Measurements from ENCODE around the gene ST3GAL4.
"Not testable (repeated sequence)": the region's sequence is repeated elsewhere in the genome, so short reads cannot be mapped to it uniquely, and the experiment has no call there.

The ST3GAL4 gene

DNA sequence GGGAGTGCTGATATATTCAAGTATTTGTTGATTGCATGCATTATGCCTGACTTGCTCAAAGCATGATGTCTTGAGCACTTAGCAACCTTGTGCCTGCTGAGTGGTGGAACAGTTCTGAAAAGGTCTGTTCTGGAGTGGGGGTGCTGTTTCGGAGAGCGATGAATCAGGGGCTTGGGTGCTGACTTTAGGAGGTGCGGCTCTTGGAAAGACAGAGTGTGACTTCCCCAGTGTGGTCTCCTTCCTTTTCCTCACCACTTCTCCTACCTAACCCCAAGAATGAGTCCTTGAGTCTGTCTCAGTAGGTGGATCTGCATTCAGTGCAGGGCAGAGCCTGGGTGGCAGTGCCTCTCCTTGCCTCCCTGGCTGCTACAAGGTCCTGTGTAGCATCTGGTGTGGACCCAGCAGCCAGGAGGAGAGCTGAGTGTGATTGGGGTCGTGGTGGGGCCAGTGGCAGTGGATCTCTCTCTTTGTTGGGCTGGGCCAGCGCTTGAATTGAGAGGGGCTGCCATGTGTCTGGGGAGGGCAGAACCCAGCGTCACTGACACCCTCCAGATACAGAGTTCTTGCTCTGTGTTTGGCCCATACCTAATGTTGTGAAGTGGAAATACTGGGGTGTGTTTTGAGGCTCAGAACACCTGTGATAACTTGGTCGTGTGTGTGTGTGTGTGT is 35.9 kb downstream of the ST3GAL4 start:
- DNase-seq: no peak

DNA sequence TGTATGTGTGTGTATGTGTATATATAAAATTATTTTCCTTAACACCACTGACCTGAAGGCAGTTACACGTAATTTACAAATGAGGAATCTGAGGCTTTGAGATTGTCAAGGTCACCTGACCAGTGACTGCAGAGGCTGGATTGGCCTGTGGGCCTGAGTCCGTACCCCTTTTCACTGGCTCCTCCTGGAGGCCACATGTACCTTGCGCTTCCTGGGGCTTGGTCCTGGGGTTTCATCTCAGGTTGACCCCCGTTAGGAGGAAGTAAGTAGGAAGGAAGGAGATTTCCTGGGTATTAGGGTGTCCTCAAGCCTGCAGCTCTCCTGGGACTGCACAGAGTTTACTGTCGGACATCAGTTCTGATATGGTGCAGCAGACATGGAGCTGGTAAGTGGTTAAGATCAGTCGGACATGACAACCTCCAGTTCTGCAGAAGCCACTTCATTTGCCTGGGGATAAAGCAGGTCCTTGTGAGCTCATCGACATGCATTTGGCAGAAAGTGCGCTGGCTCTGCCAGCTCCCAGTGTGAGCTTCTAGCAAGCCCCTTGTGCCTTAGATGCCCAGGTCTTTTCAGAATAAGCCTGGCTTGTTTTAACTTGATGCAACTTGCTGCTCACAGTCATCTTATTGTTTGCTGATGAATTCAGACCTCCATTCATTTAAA is 36.6 kb downstream of the ST3GAL4 start:
- no peak for DNase-seq

DNA sequence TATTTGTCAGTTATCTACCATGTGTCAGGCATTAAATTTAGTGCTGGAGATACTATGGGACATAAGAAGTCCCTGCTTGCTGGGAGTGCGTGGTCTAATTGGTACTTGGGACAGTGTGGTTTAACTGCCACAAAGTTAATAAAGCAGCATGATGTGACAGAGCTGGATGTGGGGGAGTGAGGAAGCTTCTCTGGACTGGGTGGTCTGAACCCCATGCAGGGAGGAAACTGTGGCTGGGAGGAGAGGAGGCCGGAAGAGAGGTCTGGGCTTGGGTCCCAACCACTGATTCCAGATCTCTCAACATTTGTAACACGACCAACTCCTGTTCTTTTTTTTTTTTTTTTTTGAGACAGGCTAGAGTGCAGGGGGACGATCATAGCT is 37.1 kb downstream of the ST3GAL4 start:
- DNase-seq: no peak

DNA sequence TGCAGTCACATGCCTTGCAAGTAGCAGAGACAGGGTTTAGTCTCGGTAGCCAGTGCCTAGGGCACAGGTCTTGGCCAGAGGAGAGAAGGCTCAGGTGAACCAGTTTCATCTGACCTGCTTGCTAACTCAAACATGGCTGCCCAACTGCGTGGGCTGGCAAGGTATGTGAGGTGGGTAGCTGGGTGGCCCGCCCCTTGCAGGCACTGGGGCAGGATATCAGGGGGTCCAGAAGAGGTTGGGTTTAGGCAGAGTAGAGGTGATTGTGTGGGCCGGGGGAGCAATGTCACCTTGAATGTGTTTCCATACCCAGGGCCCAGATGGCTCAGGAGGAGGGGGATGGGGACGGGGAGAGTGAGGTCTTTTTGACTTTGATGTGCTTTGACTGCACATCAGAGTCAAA is 37.7 kb downstream of the ST3GAL4 start:
- DNase-seq: no peak

DNA sequence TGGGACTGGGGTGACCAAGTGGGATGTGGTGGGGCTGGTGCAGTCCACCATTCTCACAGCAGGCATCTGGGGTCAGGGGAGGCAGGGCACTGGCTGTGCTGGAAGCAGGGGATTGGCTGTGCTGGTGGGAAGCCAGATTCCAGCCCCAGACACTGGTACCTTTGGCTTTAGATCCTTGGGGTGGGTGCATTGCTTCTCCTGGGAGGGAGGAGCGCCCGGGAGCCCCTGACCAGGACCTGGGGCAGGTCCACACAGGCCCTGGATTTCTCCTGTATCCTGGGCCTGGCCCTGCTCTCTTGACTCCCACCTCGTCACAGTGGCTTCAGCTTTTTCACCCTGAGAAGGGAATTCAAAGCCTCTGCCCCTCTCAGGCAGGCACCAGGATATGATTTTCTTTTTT is 38.5 kb downstream of the ST3GAL4 start:
- DNase-seq: no peak

DNA sequence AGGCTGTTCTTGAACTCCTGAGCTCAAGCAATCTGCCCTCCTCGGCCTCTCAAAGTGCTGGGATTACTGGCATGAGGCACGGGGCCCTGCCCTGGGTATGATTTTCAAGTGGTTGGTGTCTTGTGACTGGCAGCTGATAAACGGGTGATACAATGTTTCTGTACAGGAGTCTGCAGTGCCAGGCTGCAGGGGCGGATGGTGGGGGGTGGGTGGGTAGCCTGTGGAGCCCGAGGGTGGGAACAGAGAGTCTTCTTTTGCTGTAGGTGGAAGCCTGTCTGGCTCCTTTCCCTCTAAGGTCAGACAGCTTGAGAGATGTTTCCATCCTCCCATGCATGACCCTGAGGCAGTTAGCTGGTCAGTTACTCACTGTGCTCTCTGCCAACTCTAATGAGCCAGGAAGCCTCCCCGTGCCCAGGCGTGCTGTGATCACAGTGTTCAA is 39.2 kb downstream of the ST3GAL4 start:
- DNase-seq: not testable (repeated sequence)

DNA sequence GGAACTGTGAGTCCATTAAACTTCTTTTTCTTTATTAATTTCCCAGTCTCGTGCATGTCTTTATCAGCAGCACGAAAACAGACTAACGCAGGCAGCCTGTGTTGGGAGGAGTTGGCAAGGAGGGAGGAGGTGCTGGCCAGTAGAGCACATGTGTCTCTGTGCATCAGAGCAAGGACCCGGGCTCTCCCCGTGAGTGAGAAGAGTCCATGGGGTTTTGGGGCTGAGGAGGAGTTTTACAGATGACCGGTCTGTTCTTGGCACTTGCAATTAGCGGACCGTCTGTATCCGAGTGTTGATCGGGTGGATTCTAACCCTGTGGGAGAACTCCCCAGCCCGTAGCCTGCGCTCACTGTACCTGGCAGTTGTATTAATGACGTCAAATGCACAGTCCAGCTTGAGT is 40.3 kb downstream of the ST3GAL4 start:
- DNase-seq: not testable (repeated sequence)

DNA sequence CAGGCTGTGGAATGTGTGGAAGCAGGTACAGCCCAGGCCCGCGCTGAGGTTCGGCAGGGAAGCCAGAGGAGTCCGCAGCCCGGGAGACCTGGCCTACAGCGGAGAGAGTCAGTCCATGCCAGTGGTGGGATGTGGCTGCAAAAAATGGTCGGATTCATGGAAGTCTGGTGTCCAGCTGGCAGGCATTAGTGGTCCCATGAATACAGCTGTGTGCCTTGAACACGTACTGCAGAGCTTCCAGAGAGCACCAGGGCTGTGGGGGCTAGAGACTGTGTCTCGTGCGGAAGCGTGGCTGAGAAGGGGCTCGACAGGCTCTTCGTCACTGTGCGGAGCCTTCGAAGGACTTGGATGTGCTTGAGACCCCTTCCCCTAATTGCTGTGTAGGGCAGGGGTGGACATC is 40.8 kb downstream of the ST3GAL4 start:
- not testable (repeated sequence) for DNase-seq

DNA sequence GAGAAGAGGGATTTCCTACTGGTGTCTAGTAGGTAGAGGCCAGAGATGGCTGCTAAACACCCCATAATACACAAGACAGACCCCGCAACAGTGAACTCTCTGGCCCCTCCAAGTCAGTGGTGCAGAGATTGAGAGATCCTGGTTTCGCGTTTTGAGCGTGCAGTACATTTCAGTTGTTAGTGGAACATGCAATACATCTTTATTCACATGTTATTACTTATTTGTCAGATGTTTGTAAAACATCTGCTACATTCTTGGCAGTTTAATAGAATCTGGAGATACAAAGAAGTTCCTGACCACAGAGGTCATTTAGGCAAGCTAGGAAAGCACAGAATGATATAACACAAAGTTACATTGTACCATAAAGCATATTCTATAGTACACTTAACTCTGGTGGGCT is 41.5 kb downstream of the ST3GAL4 start:
- no peak for DNase-seq

DNA sequence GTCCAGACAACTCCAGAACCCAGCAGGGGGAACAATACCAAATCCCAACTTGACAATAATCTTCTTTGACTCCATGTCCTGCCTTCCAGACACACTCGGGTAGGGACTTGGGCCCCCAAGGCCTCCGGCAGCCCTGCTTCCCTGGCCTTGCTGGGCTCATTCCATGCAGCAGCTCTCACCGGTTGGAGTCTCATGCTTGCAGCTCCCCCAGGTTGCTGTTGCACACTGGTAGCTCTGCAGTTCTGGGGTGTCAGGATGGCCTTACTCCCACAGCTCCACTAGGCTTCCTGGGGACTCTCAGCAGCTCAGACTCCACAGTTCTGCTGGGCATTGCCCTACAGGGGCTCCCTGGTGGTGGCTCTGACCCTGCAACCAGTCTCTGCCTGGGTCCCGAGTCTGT is 42.8 kb downstream of the ST3GAL4 start:
- no peak for DNase-seq

DNA sequence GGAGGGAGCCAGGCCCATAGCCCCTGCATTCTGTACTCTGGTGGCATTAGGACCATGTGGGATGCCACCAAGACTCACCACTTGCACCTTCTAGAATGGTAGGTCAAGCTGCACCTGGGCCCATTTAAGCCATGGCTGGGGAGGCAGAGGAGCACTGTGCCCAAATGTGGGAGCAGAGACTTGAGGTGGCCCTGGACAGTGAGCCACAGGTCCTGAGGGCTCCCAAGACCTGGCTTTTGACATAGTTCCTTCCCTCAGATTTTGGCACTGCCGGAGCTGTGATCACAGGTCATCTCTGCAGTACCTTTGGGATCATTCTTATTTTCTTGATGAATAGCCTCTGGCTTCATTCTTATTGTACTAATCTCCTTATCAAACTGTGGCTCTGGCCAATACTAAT is 43.2 kb downstream of the ST3GAL4 start:
- no peak for DNase-seq

DNA sequence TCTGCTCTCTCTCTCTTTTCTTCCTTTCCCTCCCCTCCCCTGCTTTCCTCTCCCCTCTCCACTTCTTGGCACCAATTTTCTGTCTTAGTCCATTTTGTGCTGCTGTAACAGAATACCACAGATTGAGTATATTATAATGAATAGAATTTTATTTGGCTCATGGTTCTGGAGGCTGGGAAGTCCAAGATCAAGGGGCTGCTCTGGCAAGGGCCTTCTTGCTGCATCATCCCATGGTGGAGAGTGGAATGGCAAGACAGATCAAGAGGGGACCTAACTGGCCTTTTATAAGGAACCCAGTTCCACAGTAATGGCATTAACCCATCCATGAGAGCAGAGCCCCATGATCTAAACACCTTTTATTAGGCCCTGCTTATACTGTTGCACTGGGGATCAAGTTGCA is 44.5 kb downstream of the ST3GAL4 start:
- DNase-seq: no peak

DNA sequence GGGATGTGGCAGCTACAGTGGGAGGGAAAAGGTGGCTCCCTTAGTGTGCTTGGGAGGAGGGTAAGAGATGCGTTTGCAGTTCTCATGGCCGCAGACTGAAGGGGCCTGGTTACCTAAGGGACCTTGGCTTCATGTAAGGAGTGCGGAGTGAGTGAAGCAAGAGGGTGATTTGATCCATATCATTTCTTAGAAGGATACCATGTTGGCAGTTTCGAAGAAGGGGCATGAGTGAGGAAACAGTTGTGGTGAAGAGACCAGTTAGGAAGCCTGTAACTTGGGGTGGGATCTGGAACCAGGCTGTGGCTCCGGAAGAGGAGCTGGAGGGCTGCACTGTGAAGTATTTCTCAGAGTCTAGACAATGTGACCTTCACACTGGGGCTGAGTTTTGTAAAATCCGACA is 45.0 kb downstream of the ST3GAL4 start:
- DNase-seq: no peak

DNA sequence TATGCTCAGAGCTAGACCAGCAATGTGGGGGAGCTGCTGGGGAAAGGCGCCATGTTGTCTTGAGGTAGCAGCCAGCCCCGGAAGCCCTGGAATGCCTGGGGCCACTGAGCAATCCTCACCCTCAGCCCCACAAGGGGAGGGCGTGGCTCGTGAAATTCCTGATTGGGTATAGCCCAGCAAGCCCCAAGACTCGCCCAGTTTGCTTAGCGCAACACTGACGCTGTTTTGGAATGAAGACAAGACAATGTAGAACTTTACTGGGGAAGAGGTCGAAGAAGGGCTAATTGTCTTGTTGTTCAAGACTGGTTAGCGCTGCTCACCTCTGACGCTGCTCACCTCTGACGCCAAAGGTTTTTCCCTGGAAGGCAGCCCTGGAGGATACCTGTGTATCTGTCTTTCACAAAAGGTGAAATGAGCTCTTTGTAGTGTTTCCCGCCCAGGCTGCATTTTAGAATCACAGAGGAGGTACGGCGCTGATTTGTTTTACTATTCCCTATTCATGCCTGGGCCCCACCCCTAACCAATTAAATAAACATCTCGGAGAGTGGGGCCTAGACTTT is 47.6 kb downstream of the ST3GAL4 start:
- no peak for DNase-seq

DNA sequence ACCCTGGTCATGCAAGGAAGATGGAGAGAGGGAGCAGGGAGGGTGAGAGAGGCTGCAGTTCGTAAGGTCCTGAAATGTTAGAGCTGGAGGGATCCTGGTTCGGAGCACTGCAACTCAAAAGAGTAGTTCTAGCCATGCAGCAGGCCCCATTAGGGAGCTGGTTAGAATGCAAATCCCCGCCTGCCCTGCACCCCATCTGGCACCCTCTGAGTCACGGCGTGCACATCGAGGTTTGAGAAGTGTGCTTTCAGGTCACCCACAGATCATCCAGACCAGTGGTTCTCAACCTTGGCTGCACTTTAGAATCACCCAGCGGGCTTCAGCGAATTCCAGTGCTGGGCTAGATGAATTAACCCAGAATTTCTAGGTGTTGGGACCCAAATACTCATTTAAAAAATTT is 48.2 kb downstream of the ST3GAL4 start:
- no peak for DNase-seq

DNA sequence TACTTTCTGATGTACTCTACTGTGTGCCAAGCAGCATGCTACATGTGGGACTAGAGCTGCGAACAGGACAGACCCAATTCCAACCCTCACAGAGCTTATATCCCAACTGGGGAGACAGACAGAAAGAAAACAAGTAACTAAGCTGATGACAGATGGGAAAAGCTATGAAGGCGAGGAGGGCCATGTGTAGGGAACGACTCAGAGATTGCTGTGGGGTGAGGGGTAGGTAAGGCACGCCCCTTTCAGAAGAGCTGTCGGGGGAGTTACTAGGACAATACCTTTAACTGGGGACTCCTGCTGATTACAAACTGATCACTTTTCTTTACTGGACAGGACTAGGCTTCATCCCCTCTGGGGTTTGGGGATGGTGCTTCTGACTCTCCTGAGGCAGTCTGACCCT is 48.9 kb downstream of the ST3GAL4 start:
- DNase-seq: no peak

DNA sequence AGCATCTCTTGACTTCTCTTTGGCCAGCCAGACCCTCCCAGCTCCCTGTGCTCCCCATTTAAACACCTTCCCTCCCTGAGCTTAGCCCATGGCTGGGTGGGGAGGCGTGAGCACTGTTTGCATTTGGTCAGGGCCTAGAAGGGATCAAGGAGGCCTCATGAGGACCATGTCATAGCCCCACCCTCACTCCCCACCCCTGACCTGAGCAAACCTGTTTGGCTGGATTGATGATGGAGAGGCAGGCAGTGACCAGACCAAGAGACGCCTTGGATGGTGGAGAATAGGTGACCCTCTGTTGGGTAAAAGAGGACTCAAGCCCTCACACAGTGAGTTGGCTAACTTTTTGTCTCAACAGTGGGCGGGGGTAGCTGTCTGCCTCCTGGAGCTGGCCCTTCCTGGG is 49.9 kb downstream of the ST3GAL4 start:
- no peak for DNase-seq

DNA sequence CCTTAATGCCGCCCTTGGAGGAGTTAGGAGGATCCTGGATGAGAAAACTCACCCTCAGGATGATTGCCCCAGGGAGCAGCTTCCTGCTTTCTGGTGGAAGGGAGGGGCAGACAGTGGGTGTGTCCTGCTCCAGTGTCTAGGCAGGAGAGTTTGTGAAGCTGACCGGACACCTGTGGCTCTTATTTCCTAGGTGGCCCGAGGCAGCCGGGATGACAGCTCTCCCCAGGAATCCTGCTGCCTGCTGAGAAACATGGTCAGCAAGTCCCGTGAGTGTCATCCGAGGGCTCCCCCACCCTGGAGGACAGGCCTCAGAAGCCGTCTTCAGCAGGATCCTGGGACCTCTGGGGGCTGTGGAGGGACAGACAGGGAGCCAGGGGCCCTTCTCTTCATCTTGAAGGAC is 50.4 kb downstream of the ST3GAL4 start:
- DNase-seq: no peak

DNA sequence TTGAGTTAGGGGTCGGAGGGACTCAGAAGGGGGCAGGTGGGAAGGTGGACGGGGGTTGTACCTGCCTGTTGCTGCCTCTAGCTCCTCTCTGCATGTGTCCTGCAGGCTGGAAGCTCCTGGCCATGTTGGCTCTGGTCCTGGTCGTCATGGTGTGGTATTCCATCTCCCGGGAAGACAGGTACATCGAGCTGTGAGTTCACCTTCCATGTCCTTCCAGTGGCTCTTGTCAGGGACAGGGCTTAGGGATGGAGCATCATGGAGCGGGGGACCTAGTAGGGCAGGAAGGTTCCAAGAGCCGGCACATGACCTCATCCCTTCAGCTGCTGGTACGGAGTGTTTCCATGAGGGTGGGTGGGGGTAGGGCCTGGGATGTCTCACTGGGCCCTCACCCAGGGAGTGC is 50.9 kb downstream of the ST3GAL4 start:
- DNase-seq: no peak

DNA sequence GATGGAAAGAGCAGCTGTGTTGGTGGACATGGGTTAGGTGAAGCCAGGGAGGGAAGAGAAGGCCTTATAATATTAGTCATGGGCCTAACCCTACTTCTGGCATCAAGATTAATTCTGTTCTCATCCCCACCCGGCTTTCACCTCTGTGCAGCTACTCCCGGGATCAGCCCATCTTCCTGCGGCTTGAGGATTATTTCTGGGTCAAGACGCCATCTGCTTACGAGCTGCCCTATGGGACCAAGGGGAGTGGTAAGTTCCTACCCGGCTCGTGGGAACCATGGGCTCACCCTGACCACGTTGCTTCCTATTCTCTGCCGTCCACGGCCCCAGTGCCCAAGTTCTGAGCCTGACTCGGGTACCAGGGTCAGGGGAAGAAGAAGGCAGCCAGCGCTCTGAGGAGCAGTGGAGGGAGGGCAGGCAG is 51.6 kb downstream of the ST3GAL4 start:
- no peak for DNase-seq

DNA sequence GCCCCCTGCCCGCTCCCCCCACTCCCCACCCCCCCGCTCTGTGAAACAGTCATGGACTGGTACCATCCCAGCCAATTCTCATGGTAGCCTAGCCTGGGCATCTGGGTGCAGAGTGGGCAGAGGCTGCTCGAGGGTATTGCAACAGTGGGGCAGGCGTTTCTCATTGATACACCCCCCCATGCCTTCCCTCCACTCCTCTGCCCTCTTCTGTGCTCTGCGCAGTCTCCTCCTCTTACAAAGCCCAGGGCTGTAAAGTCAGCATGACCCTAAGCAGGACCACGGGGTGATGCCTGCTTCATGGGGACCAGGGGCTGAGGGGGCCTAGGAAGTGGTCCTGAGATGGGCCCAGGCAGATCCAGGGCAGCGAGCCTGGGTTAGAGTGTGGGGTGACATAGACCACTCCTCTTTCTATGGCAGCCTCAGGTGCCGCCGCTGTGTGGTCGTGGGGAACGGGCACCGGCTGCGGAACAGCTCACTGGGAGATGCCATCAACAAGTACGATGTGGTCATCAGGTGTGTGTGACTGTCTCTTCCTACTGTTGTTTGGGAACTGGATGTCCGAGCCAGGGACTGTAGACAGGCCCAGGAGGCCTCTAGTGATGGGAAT is 52.3 kb downstream of the ST3GAL4 start:
- no peak for DNase-seq

DNA sequence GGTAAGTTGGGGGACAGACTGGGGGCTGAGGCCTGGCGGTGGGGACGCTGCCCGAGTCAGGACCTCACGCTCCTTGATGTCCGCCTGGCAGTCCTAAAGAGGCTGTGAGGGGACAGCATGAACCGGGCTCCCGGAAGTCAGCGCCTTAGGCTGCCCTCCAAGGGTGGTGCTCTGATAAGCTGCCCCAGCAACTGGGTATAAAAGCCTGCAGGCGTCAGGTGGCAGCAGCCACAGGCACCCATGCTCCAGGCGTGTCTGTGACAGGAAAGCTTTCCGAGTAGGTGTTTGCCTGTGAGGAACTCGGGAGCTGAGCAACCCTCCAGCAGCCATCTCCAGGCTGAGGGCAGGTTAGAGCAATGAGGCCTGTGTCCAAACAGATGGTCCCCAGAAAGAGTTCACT is 53.0 kb downstream of the ST3GAL4 start:
- no peak for DNase-seq

DNA sequence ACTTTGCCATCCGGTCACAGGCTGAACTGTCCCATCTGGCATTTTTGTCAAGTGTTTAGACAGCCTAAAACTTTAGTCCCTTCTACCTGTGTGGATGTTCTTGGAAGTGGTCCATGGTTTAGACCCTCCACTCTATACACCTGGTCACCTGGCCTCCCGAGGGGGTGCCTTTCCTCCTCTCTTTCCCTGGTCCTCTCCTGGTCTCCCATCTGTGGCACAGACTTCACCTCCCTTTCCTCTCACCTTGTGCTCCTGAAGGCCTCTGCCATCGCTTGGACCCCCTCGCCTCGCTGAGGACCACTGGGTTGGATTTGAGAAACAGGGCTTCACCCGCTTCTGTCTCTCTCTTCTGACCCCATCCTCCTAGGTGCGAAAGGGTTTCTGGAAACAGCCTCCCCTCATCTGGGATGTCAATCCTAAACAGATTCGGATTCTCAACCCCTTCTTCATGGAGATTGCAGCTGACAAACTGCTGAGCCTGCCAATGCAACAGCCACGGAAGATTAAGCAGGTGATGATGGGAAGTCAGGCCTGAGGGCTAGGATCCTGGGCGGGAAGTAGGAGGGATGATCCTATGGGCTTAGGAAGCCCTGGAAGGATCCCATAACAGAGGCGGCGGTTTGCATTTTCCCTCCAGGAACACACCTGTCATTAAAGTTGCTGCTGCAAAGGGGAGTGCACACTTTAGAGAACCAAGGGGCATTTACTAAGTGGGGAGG is 53.6 kb downstream of the ST3GAL4 start:
- no peak for DNase-seq

DNA sequence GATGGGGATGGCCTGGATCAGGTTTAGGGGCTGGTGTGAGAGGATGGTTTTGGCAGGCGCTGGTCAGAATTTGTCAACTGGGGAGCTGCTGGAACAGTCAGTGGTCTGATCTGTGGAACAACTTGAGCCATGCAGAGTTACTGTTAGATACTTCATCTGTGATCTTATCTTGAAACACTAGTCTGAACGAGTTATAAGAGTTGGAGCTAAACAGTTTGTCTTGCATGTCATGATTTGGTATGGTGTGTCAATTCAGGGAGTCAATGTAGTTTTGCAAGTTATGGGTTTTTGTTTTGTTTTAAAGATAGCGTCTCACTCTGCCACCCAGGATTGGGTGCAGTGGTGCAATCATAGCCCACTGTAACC is 54.1 kb downstream of the ST3GAL4 start:
- DNase-seq: no peak

Data from activated gamma-delta T cell (primary cell).